Measurements from ENCODE around the gene DENND2D.

DENND2D gene

GRCh38 chr1:111164151-111164550 is 36.3 kb downstream of the DENND2D start:
- no peak for DNase-seq

DNA sequence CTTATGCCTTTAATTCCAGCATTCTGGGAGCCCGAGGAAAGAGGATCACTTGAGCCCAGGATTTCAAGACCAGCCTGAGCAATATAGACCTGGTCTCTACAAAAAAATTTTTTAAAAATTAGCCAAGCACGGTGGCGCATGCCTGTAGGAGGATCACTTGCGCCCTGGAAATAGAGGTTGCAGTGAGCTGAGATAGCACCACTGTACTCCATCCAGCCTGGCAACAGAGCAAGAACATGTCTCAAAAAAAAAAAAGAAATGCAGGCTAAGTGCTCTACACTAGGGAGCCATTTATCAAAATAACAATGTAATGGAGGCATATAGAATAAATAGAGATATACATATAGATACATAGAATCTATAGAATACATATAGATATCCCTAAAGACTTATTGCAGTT is 37.1 kb downstream of the DENND2D start:
- DNase-seq = no peak

DNA sequence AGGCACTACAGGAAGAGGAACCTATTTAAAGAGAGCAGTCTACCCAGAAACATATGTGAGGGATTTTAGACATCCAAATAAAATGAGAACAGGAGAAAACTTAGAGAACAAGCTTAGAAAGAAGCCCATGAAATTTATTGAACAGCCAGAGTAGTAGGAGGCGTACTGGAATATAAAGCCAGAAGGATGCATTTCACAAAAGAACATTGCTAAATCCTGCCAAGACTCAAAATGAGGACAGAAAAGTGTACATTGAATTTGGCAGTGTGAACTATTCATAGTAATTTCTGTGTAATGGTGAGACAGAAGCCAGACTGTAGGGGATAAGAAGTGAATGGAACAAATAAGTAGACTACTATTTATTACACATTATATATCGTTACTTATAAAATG is 38.0 kb downstream of the DENND2D start:
- DNase-seq = no peak

DNA sequence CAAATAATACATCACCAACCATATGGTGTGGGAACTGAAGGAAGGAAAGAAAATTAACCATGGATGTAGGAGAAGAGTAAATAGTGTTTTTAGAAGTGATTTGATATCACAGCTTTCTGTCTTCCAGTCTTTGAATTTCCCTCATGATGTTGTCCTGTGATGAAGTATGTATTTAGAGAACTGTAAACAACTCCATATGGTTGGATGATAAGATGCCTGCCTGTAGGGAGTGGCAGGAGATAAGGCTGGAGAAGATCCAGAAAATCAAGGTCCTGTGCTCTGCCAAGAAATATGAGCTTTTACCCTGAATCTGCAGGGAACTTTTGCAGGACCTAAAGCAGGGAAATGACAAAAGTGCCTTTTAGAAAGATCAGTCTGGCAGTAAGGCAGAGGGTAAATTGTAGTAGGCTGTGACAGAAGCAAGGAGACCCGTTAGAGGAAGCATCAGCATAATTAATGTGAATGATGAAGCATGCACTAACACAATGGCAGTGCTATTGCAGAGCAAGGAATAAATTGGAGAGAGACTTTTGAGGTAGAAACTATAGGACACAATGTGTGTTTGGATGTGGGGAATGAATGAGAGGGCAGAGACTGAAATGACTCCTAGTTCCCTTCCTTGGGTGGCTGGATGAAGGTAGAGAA is 38.5 kb downstream of the DENND2D start:
- DNase-seq = no peak

- no peak for DNase-seq
These were observed 43.0 kb downstream of the DENND2D start for GRCh38 chr1:111157431-111157830.

DNA sequence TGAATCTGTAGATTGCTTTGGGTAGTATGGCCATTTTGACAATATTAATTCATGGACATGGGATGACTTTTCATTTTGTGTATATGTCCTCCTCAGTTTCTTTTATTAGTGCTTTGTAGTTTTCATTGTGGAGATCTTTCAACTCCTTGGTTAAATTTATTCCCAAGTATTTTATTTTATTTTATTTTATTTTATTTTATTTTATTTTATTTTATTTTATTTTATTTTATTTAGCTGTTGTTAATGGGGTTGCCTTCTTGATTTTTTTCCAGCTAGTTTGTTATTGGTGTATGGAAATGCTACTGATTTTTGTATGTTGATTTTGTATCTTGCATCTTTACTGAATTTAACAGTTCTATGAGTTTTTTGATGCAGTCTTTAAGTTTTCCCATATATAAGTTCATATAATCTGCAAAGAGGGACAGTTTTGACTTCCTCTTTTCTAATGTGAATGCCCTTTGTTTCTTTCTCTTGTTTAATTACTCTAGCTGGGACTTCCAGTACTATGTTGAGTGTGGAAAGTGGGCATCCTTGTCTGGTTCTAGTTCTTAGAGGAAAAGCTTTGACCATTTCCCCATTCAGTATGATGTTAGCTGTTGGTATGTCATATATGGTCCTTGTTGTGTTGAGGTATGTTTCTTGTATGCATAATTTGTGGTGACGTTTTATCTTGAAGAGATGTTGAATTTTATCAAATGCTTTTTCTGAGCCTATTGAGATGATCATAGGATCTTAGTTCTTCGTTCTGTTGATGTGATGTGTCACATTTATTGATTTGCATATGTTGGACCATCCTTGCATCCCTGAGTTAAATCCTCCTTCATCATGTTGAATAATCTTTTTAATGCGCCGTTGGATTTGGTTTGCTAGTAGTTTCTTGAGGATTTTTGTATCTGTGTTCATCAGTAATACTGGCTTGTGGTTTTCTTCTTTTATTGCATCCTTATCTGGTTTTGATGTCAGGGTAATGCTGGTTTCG is 46.1 kb downstream of the DENND2D start:
- no peak for DNase-seq

GRCh38 chr1:111151838-111152237 is 48.6 kb downstream of the DENND2D start:
- DNase-seq = no peak

DNA sequence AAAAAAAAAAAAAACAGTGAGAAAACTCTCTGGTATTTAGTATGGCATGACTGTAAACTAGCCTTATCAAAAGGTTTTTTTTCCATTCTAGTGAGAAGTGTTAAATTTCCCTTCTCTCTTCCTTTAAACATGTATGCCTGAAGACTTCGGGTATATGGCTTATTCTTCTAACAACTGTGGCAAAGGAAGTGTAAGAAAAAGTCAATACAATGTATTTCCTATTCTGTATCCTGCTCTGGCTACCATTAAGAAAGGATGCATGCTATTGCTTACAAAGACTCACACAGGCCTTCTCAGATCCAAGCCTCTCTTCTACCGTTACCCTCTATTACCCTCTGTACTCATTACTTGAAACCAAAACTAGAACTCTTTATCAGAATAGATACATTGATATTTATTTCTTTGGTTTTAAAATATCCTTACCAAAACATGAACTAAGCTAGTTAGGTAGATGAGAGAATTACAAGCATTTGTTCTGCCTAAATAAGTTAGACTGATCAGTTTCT is 52.0 kb downstream of the DENND2D start:
- DNase-seq = no peak

- DNase-seq = no peak
These were observed 52.5 kb downstream of the DENND2D start for GRCh38 chr1:111147948-111148347.

- DNase-seq = no peak
These were observed 54.3 kb downstream of the DENND2D start for GRCh38 chr1:111145963-111146768.

GRCh38 chr1:111145542-111145941 is 54.9 kb downstream of the DENND2D start:
- DNase-seq = no peak

DNA sequence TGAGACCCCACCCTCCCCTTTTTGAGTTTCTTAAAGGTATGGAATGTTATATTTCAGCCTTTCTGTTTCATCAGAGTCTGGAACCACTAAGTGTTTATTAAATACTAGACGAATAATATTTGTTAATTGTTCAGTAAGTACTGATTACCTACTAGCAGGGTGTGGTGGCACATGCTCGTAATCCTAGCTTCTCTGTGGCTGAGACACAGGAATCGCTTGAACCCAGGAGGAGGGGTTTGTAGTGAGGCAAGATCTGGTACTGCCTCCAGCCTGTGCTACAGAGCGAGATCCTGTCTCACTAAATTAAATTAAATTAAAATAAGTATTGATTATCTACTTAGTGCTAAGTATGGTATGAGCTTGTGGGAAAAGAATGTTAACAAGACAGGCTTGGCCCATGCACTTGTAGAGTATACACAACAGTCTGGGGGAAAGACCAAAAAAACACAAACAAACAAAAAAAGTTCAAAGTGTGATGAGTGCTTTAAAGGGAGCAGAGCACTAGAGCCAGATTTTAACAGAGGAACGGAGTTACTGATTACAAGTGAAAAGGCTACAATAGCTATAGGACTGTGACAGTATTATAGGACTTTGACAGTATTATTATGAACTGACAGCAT is 58.0 kb downstream of the DENND2D start:
- DNase-seq = no peak

DNA sequence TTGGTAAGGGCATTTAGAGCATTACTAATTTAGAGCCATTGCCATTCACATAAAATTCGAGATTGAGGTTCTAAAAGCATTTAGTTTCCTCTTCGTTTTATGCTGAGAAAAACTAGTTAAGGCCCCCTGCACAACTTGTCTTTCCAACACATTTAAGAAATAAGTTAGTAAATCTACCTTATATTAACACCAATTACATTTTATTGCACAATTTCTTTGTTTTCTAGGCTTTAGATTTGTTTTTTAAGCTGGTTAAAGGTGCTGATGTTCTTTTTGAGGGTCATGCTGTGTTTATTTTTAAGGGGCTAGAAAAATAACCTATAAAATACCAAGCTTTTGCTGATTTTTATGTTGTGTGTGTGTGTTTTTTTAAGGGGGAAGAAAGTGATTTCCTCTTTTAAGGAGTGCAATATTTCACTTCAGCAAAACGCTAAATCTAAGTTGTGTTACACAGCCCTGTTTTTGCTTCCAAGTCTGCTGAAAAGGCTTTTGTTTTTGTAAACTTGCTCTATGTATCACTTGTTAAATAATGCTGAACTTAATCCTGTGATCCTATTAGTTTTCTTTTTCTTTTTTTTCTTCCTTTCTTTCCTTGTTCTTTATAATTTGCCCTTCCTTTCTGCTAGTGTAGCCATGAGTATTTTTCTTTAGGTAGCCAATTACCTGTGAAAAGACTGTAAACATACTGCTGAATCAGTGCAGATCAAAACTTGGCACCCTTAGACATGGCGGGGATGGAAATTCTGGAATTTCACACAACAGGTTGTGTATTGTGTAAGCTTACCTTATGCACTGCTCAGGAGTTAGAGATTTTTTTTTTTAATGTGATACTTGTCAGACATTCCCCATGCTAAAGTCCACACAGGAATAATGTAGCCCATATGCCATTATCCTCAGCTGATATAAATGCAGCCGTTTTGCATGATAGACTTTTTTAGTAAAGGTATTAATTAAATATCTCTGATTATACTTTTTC is 58.9 kb downstream of the DENND2D start:
- DNase-seq = no peak

GRCh38 chr1:111140680-111140967 is 59.8 kb downstream of the DENND2D start:
- peak; percentile 4 for DNase-seq

GRCh38 chr1:111139956-111140679 is 60.3 kb downstream of the DENND2D start, which contains the start of the genes CEPT1 and DRAM2:
CEPT1 (plus strand) TSS chr1:111140223; CDS start chr1:111147715, 7,492 bp downstream.
DRAM2 (minus strand) TSS chr1:111140093; CDS start chr1:111131554, 8,539 bp downstream.
- peak; percentile 88 for DNase-seq

GRCh38 chr1:111139324-111139955 is 61.0 kb downstream of the DENND2D start:
- DNase-seq = peak; percentile 64
